Mucosa of stomach (tissue), 1 donor: Measurements from ENCODE around the gene TESK2.

Source experiments
- H3K27me3 ChIP-seq: one replicate; pipeline ENCODE4 v1.7.0; 2013; ENCODE audit warnings: mild to moderate bottlenecking, low read length; ENCODE audit not compliant: control insufficient read depth, insufficient read depth
- H3K36me3 ChIP-seq: one replicate; pipeline ENCODE4 v1.7.0; 2013; ENCODE audit warnings: low read length; ENCODE audit not compliant: control insufficient read depth, insufficient read depth
- H3K4me1 ChIP-seq: one replicate; pipeline ENCODE4 v1.7.0; 2013; ENCODE audit warnings: mild to moderate bottlenecking, low read length; ENCODE audit not compliant: control insufficient read depth, insufficient read depth
- H3K4me3 ChIP-seq: one replicate; pipeline ENCODE4 v1.7.0; 2013; ENCODE audit warnings: low read length
- H3K9ac ChIP-seq: one replicate; pipeline ENCODE4 v1.7.0; 2013; ENCODE audit warnings: mild to moderate bottlenecking, low read length, moderate library complexity
- H3K9me3 ChIP-seq: one replicate; pipeline ENCODE4 v1.7.0; 2013; ENCODE audit warnings: mild to moderate bottlenecking, low read length, moderate library complexity; ENCODE audit not compliant: control insufficient read depth
- donor health status: Pancreatic carcinoma.

Gene TESK2

GRCh38 chr1:45454464-45454863 lies 36.5 kb downstream of the TESK2 start:
- Histone ChIP-seq H3K9ac (no peak overlapping the region), H3K36me3 (no peaks in the 10 kb centered on the region), H3K9me3 (no peaks in the 10 kb centered on the region), H3K4me3 (no peak overlapping the region), H3K27me3 (peaks cover 2% of the 10 kb centered on the region), H3K4me1 (no peaks in the 10 kb centered on the region)

GRCh38 chr1:45452503-45452902 lies 38.5 kb downstream of the TESK2 start:
- Histone ChIP-seq H3K9ac (no peak overlapping the region), H3K36me3 (no peaks in the 10 kb centered on the region), H3K27me3 (peaks cover 2% of the 10 kb centered on the region), H3K9me3 (no peaks in the 10 kb centered on the region), H3K4me3 (no peak overlapping the region), H3K4me1 (no peaks in the 10 kb centered on the region)

- H3K36me3 ChIP-seq, result no peaks in the 10 kb centered on the region
- no peaks in the 10 kb centered on the region for H3K9me3 ChIP-seq
- H3K9ac ChIP-seq, result no peak overlapping the region
- peaks cover 4% of the 10 kb centered on the region for H3K4me1 ChIP-seq
- H3K4me3 ChIP-seq, result no peak overlapping the region
- H3K27me3 ChIP-seq, result peaks cover 2% of the 10 kb centered on the region
These were observed 42.6 kb downstream of the TESK2 start for GRCh38 chr1:45448357-45448756.

DNA sequence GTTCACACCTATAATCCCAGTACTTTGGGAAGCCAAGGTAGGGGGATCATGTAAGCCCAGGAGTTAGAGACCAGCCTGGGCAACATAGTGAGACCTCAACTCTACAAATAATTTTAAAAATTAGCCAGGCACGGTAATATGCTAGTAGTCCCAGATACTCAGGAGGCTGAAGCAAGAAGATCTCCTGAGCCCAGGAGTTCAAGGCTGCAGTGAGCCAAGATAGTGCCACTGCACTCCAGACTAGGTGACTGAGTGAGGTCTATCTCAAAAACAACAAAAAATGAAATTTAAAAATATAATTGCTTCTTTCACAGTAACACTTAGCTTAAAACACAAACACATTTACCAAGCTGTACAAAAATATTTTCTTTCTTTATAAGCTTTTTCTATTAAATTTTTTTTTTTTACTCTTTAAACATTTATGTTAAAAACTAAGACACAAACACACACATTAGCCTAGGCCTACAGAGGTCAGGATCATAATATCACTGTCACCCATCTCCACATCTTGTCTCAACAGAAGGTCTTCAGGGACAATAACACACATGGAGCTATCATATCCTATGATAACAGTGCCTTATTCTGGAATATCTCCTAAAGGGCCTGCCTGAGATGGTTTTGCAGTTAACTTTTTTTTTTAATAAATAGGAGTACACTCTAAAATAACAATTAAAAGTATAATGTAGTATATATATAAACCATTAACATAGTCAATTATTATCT lies 43.9 kb downstream of the TESK2 start:
- Histone ChIP-seq H3K4me1 (peaks cover 4% of the 10 kb centered on the region), H3K4me3 (no peak overlapping the region), H3K36me3 (no peaks in the 10 kb centered on the region), H3K9me3 (no peaks in the 10 kb centered on the region), H3K9ac (no peak overlapping the region), H3K27me3 (peaks cover 7% of the 10 kb centered on the region)

GRCh38 chr1:45446530-45446929 lies 44.4 kb downstream of the TESK2 start:
- Histone ChIP-seq H3K9ac (no peak overlapping the region), H3K27me3 (peaks cover 12% of the 10 kb centered on the region), H3K36me3 (no peaks in the 10 kb centered on the region), H3K9me3 (no peaks in the 10 kb centered on the region), H3K4me1 (peaks cover 4% of the 10 kb centered on the region), H3K4me3 (no peak overlapping the region)

DNA sequence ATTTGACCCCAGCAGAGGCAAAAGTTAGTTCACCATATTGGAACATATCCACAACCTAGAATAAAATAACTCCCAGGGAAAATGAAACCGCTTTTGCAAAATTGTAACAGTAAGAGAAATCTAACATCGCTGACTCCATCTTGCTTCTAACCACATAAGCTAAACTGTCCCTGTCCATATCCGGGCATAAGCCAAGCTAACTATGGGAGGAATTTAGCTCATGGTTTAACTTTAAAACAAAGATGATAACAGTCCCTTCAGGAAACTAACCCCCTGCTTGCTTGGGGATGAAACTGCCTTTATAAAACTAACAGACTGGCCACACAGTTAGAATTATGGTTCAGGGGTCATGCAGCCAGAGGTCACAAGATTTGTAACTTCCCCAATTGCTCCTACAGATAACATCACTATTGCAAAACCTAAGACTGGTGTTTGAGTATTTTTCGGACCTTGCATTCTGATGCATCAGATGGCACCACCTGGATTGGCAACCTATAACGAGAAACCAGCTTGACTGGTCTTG lies 46.3 kb downstream of the TESK2 start:
- Histone ChIP-seq H3K36me3 (no peaks in the 10 kb centered on the region), H3K9ac (no peak overlapping the region)

DNA sequence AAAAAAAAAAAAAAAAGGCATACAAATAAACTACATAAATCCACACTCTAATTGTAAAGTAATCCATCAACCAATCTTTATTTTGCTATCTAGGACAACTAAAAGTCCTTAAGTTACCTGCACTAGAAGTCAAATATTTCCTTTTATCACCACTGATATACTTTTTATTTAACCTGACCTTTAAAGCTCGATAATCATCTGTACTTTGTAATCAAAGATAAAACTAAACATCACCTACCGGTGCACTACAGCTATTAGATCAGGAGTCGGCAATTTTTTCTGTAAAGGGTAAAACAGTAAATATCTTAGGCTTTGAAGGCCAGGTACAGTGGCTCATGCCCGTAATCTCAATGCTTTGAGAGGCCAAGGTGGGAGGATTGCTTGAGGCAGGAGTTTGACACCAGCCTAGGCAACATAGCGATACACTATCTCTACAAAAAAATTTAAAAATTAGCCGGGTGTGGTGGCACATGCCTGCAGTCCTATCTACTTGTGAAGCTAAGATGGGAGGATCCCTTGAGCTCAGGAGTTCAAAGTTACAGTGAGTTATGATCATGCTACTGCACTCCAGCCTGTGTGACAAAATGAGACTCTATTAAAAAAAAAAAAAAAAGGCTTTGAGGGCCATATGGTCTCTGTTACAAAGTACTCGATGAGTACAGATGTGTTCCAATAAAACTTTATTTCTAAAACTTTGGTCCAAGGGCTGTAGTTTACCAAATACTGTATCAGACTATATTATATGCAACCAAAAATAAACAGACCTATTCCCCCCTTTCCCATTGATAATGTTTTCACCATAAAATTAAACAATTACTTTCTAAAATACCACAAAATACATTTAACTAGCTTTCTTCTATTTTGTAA lies 47.1 kb downstream of the TESK2 start:
- peaks cover 4% of the 10 kb centered on the region for H3K4me1 ChIP-seq
- H3K9ac ChIP-seq, result no peak overlapping the region
- H3K9me3 ChIP-seq, result no peaks in the 10 kb centered on the region
- H3K4me3 ChIP-seq, result no peak overlapping the region
- H3K27me3 ChIP-seq, result peaks cover 30% of the 10 kb centered on the region
- H3K36me3 ChIP-seq, result no peaks in the 10 kb centered on the region

More for the DNA sequence above, 46.3 kb downstream of the TESK2 start:
- H3K4me1 ChIP-seq, result peaks cover 4% of the 10 kb centered on the region
- H3K4me3 ChIP-seq, result no peak overlapping the region
- H3K27me3 ChIP-seq, result peaks cover 26% of the 10 kb centered on the region
- H3K9me3 ChIP-seq, result no peaks in the 10 kb centered on the region

- Histone ChIP-seq H3K9ac (no peak overlapping the region), H3K36me3 (no peaks in the 10 kb centered on the region), H3K9me3 (no peaks in the 10 kb centered on the region), H3K4me3 (no peak overlapping the region), H3K4me1 (peaks cover 4% of the 10 kb centered on the region), H3K27me3 (peaks cover 36% of the 10 kb centered on the region)
These were observed 48.7 kb downstream of the TESK2 start for GRCh38 chr1:45442272-45442671.

GRCh38 chr1:45437323-45437722 lies 53.6 kb downstream of the TESK2 start:
- no peaks in the 10 kb centered on the region for H3K9me3 ChIP-seq
- H3K9ac ChIP-seq, result no peak overlapping the region
- H3K27me3 ChIP-seq, result peaks cover 32% of the 10 kb centered on the region
- H3K4me1 ChIP-seq, result no peaks in the 10 kb centered on the region
- no peaks in the 10 kb centered on the region for H3K36me3 ChIP-seq
- H3K4me3 ChIP-seq, result no peak overlapping the region

DNA sequence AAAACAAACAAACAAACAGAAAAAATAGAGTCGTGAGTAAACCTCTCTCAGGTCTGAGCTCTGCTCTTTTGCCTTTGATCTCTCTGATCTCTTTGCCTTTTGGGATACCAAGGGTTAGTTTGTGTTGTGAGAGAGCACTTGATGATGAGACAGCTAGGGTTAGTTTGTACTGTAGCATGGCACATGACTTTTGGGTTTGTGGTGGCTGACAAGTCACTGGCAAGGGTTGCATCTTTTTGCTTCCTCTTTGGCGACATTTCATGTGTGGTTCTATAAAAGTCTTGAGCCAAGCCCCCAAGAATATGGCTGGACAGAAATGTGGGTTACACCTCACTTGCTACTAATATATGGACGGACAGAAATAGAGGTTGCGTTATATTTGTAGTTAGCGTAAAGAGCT lies 60.5 kb downstream of the TESK2 start:
- Histone ChIP-seq H3K9me3 (no peaks in the 10 kb centered on the region), H3K27me3 (peaks cover 5% of the 10 kb centered on the region), H3K4me3 (no peak overlapping the region), H3K9ac (no peak overlapping the region), H3K36me3 (no peaks in the 10 kb centered on the region), H3K4me1 (no peaks in the 10 kb centered on the region)

GRCh38 chr1:45429561-45430159 lies 61.3 kb downstream of the TESK2 start:
- H3K9ac ChIP-seq, result no peak overlapping the region
- H3K9me3 ChIP-seq, result no peaks in the 10 kb centered on the region
- no peak overlapping the region for H3K4me3 ChIP-seq
- H3K36me3 ChIP-seq, result no peaks in the 10 kb centered on the region
- H3K4me1 ChIP-seq, result no peaks in the 10 kb centered on the region
- H3K27me3 ChIP-seq, result peaks cover 5% of the 10 kb centered on the region
